Ishikawa (cell line): ENCODE measurements around the gene SOX5.

ENCODE experiments used
- CEBPB ChIP-seq: IDR thresholded peaks from 2 replicates; pipeline ENCODE4 v1.6.1; 2012
- CREB1 ChIP-seq: IDR thresholded peaks from 2 replicates; pipeline ENCODE4 v1.6.1; 2012; ENCODE audit warnings: low read depth
- EGR1 ChIP-seq: IDR thresholded peaks from 2 replicates; pipeline ENCODE4 v1.6.1; 2012
- EP300 ChIP-seq: IDR thresholded peaks from 2 replicates; pipeline ENCODE4 v1.6.1; 2012; ENCODE audit warnings: borderline replicate concordance
- FOXM1 ChIP-seq: IDR thresholded peaks from 2 replicates; pipeline ENCODE4 v1.6.1; 2012; ENCODE audit warnings: low read depth, borderline replicate concordance
- NFIC ChIP-seq: IDR thresholded peaks from 2 replicates; pipeline ENCODE4 v1.6.1; 2012
- RAD21 ChIP-seq: IDR thresholded peaks from 2 replicates; pipeline ENCODE4 v1.6.1; 2012; ENCODE audit warnings: low read depth
- TAF1 ChIP-seq: IDR thresholded peaks from 2 replicates; pipeline ENCODE4 v1.6.1; 2012; ENCODE audit warnings: low read depth, mild to moderate bottlenecking
- TCF12 ChIP-seq: IDR thresholded peaks from 2 replicates; pipeline ENCODE4 v1.6.1; 2012; ENCODE audit warnings: low read depth
- TEAD4 ChIP-seq: IDR thresholded peaks from 2 replicates; pipeline ENCODE4 v1.6.1; 2012
- YY1 ChIP-seq: IDR thresholded peaks from 2 replicates; pipeline ENCODE4 v1.6.1; 2012; ENCODE audit warnings: low read depth
- ZBTB7A ChIP-seq: IDR thresholded peaks from 2 replicates; pipeline ENCODE4 v1.6.1; 2012; ENCODE audit warnings: low read depth
- TF ChIP-seq, protein P1 (sequence below): IDR thresholded peaks from 2 replicates; pipeline ENCODE4 v1.6.1; 2012
- TF ChIP-seq, protein P2 (sequence below): IDR thresholded peaks from 2 replicates; pipeline ENCODE4 v1.6.1; 2012; ENCODE audit warnings: low read depth, mild to moderate bottlenecking
- TF ChIP-seq, protein P3 (sequence below): IDR thresholded peaks from 2 replicates; pipeline ENCODE4 v1.6.1; 2012

Gene SOX5

DNA sequence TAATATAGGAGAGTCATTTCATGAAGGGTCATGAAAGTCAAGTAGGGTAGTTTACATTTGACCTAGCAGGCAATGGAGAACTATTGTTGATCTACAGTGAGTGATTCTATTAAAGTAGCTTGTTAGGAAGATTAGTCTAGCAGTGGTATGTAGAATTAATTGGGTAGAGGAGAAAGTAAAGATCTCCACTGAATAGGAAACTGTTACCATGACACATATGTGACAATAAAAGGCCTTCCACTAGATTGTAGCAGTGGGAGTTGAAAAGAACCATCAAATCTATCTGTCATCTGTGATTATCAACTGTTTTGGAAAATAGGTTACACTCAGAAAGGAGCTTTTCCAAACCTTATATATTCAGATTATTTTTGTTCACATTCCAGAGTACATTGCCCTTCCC lies 92.3 kb downstream of the SOX5 start:
- TF ChIP-seq CREB1: no peak
- TF ChIP-seq CEBPB: no peak
- TF ChIP-seq TCF12: no peak
- TF ChIP-seq, protein P1, sequence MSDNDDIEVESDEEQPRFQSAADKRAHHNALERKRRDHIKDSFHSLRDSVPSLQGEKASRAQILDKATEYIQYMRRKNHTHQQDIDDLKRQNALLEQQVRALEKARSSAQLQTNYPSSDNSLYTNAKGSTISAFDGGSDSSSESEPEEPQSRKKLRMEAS: no peak
- TF ChIP-seq TAF1: no peak
- no peak for TF ChIP-seq FOXM1
- no peak for TF ChIP-seq EGR1
- no peak for TF ChIP-seq RAD21
- TF ChIP-seq, protein P2, sequence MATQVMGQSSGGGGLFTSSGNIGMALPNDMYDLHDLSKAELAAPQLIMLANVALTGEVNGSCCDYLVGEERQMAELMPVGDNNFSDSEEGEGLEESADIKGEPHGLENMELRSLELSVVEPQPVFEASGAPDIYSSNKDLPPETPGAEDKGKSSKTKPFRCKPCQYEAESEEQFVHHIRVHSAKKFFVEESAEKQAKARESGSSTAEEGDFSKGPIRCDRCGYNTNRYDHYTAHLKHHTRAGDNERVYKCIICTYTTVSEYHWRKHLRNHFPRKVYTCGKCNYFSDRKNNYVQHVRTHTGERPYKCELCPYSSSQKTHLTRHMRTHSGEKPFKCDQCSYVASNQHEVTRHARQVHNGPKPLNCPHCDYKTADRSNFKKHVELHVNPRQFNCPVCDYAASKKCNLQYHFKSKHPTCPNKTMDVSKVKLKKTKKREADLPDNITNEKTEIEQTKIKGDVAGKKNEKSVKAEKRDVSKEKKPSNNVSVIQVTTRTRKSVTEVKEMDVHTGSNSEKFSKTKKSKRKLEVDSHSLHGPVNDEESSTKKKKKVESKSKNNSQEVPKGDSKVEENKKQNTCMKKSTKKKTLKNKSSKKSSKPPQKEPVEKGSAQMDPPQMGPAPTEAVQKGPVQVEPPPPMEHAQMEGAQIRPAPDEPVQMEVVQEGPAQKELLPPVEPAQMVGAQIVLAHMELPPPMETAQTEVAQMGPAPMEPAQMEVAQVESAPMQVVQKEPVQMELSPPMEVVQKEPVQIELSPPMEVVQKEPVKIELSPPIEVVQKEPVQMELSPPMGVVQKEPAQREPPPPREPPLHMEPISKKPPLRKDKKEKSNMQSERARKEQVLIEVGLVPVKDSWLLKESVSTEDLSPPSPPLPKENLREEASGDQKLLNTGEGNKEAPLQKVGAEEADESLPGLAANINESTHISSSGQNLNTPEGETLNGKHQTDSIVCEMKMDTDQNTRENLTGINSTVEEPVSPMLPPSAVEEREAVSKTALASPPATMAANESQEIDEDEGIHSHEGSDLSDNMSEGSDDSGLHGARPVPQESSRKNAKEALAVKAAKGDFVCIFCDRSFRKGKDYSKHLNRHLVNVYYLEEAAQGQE: no peak
- no peak for TF ChIP-seq YY1
- no peak for TF ChIP-seq TEAD4
- TF ChIP-seq NFIC: no peak
- TF ChIP-seq ZBTB7A: no peak

DNA sequence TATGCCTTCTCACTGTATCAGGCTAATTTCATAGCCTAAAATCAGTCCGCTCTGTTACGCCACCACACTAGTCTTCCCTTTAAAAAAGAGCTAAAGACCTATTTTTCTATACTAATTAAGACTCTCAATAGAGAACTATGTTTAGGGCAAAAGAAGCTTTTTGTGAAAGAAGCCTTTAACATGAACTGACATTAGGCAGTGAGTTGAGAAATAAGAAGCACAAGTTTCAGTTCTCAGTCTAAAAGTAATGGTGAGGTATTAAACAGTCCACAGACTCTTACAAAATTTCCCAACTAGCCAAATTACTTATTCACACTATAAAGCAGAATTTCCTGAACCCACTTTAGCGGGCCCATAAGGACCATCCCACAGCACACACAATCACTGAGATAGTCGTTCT lies 93.7 kb downstream of the SOX5 start:
- no peak for TF ChIP-seq TEAD4

DNA sequence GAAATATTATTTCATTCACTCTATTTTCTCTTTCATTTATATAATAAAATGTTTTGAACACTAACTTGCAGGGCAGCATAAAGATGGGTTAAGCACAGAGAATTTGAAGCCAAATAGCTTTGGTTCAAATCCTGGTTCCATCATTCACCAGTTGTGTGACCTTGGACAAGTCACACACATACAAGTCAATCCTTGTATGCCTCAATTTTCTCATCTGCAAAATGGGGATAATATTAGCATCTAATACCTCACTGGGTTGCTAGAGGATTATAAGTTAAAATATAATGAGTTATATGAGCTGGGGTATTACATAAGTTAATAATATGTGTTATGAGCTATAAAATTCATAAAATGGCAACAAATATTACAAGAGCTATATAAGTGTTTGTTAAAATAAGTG lies 94.9 kb downstream of the SOX5 start:
- TF ChIP-seq NFIC: no peak
- TF ChIP-seq RAD21: no peak
- TF ChIP-seq ZBTB7A: no peak
- TF ChIP-seq YY1: no peak
- TF ChIP-seq FOXM1: no peak
- no peak for TF ChIP-seq TEAD4
- TF ChIP-seq TCF12: no peak

DNA sequence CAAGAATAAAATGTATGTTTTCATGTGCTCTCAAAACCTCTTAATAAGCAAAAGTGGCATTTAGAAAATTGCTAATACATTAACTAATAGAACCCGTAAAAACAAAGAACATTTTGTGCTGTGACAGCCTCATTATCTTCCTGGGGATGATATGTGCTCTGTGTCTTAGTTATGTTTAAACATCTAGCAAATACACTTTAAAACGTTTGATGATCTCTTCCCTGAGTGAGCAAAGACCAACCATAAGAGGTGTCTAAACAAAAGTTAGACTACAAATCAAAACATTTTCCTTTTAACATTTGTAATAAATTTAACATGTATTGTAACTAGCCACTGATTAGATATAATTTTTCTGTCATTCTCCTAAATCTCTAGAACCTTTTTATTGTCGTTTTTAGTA lies 95.8 kb downstream of the SOX5 start:
- TF ChIP-seq YY1 (no peak), NFIC (no peak), TEAD4 (no peak), EP300 (no peak), TCF12 (no peak), CEBPB (no peak), RAD21 (no peak), EGR1 (no peak)
- TF ChIP-seq, protein P1: no peak

DNA sequence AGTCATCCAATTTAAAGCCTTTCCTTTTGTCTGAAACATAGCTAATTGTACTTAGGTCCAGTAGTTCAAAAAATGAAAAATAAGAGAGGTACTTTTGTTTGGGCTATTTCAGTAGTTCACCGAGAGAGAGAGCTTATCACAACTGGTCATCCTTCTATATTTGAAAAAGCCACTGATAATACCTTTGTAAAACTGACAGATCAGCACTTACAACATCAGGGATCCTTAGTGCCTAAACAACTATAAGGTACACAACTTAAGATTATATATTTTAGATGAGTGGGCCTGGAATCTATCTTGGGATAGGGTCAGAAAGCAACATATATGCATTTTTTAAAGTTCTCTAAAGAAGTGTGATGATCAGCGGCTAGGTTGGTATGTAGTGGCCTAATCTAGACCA lies 97.9 kb downstream of the SOX5 start:
- TF ChIP-seq, protein P2: no peak
- TF ChIP-seq FOXM1 (no peak), TCF12 (no peak), YY1 (no peak), TAF1 (no peak), TEAD4 (no peak), ZBTB7A (no peak), NFIC (no peak), EP300 (no peak), CREB1 (no peak), EGR1 (no peak), CEBPB (no peak)
- TF ChIP-seq, protein P1: no peak

DNA sequence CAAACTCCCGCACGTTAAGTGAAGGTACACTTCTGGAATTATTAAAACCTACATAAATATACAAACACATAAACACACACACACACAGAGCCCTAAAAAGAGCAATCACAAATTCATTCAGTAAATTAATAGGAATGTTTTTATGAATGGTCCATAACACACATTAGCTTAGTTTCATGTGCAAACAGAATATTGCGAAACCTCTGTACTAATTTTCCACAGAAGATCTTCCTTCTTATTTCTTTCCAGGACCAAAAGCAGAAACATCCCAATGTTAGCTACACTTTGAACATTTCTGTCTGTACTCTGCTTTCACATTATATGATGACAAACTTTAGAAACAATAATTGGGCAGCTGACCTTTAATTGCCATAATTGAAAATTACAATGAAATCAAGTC lies 101.6 kb downstream of the SOX5 start:
- peak; percentile 89 for TF ChIP-seq CEBPB
- no peak for TF ChIP-seq FOXM1

DNA sequence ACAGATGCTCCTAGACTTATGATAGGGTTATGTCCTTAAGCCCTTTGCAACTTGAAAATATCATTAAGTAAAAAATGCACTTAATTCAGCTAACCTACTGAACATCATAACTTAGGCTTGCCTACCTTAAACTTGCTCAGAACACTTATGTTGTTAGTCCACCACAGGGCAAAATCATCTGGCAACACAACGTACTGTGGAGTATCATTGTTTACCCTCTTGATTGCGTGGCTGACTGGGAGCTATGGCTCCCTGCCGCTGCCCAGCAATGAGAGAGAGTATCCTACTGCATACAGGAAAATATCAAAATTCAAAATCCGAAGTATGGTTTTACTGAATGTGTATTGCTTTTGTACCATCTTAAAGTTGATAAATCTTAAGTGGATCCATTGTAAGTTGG lies 105.5 kb downstream of the SOX5 start:
- no peak for TF ChIP-seq RAD21
- no peak for TF ChIP-seq TEAD4
- TF ChIP-seq, protein P1: no peak
- TF ChIP-seq EP300: no peak
- no peak for TF ChIP-seq EGR1
- TF ChIP-seq TCF12: no peak
- TF ChIP-seq NFIC: no peak
- TF ChIP-seq CEBPB: no peak
- no peak for TF ChIP-seq CREB1
- no peak for TF ChIP-seq TAF1
- TF ChIP-seq, protein P3, sequence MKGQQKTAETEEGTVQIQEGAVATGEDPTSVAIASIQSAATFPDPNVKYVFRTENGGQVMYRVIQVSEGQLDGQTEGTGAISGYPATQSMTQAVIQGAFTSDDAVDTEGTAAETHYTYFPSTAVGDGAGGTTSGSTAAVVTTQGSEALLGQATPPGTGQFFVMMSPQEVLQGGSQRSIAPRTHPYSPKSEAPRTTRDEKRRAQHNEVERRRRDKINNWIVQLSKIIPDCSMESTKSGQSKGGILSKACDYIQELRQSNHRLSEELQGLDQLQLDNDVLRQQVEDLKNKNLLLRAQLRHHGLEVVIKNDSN: no peak
- TF ChIP-seq, protein P2: no peak
- TF ChIP-seq YY1: no peak
- no peak for TF ChIP-seq ZBTB7A
- TF ChIP-seq FOXM1: no peak
